Measurements from ENCODE around the gene IRF2BP2. TPM values are rescaled to one million over a fixed set of nuclear protein-coding genes. Genes with fewer than 3 reads are reported as not detected.

IRF2BP2 gene
- total and polyA plus RNA-seq, 10 of the 15 experiments (the other 5 are each of a cell fraction or from before 2014, with no cell fraction given) = 7.5 to 114 (median 52.3) TPM

- peak; percentile 14 for TF ChIP-seq SKIL (IDR thresholded peaks at IDR 0.05; ENCODE audit: low read depth, poor library complexity, severe bottlenecking)
- TF ChIP-seq CEBPZ (IDR thresholded peaks at IDR 0.05; ENCODE audit: low read depth, low read length) = no peak
- TF ChIP-seq ZNF207 (IDR thresholded peaks at IDR 0.05; ENCODE audit: borderline replicate concordance) = no peak
- TF ChIP-seq ZNF687 (IDR thresholded peaks at IDR 0.05) = no peak; the same call in 1 of the 2 replicates
- no peak for TF ChIP-seq KDM1A (IDR thresholded peaks at IDR 0.05; ENCODE audit: borderline replicate concordance)
- peak; percentile 55 for TF ChIP-seq POLR2A (IDR thresholded peaks at IDR 0.05; ENCODE audit: low read depth, low read length)
- TF ChIP-seq HSF1 (IDR thresholded peaks at IDR 0.05; ENCODE audit: low read depth, low read length) = no peak
- no peak for TF ChIP-seq ATF3 (IDR thresholded peaks at IDR 0.05; ENCODE audit: borderline replicate concordance, extremely low read depth, low read depth, low read length)
- TF ChIP-seq NKRF (conservative IDR thresholded peaks at IDR 0.05) = peak; percentile 54; the same call in 1 of the 2 replicates
- peak; percentile 93 for TF ChIP-seq POLR2AphosphoS5 (IDR thresholded peaks at IDR 0.05; ENCODE audit: low read length)
- 0 out of 2 replicates have a peak, but pooled peaks have one; percentile 18 for TF ChIP-seq SIN3A (IDR thresholded peaks at IDR 0.05; ENCODE audit: low read depth, low read length)
- no peak for TF ChIP-seq FOS (IDR thresholded peaks at IDR 0.05; ENCODE audit: borderline replicate concordance, extremely low read depth, insufficient read length)
- peak; percentile 48 for TF ChIP-seq BACH1 (IDR thresholded peaks at IDR 0.05; ENCODE audit: borderline replicate concordance)
- peak; percentile 50 for TF ChIP-seq SMAD1 (IDR thresholded peaks at IDR 0.05; ENCODE audit: low read depth, partially characterized antibody)
Observed at GRCh38 chr1:234605983-234606783, 3.8 kb downstream of the IRF2BP2 start (continued).
